B cell (primary cell): ENCODE data around the gene FANCM.

Source experiments
- CTCF ChIP-seq: fragments of 200-600 bp; IDR thresholded peaks from one replicate; pipeline ENCODE4 v1.8.0; 2022; ENCODE audit warnings: antibody characterized with exemption, mild to moderate bottlenecking
- EZH2 ChIP-seq: IDR thresholded peaks from 2 replicates; pipeline ENCODE4 v1.6.1; 2012; ENCODE audit warnings: borderline replicate concordance, low read depth, mild to moderate bottlenecking, moderate library complexity, low read length; ENCODE audit not compliant: insufficient read depth, poor library complexity, severe bottlenecking

DNA sequence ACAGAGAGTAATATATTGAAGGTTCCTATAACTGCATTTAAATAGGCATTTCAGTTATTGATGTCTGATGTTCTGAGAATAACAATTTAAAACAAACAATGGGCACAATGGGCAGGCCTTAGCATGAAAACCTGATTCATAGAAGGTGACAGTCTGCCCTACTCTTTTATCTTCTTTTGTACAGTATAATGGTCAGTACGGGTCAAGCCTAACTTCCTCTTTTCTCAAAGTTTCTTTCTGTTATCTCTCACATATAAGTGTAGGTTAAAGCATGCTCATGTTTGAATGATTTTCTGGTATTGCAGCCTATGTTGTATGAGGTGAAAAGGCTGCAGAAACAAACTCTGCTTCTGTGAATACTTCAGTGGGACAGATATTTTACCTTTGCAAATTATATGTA lies 15.6 kb upstream of the FANCM start:
- TF ChIP-seq CTCF (no peak), EZH2 (no peak)
